ENCODE data around the gene SCAP. TPM values are rescaled to one million over a fixed set of nuclear protein-coding genes. Genes with fewer than 3 reads are reported as not detected.

The SCAP gene
- total RNA-seq, 1 donor from 2014 or later: 43.1 TPM

DNA sequence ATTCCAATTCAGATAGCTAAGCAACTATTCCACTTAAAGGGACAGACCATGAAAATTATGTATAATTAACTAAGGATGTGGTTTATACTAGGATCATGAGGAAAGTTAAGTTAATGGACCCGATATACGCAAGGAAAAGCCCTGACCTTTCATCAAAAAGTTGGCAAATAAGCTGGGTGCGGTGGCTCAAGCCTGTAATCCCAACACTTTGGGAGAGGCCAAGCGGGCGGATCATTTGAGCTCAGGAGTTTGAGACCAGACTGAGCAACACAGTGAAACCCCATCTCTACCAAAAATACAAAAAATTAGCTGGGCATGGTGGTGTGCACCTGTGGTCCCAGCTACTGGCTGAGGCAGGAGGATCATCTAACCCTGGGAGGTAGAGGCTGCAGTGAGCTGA, 39.6 kb downstream of the SCAP start:
- Histone ChIP-seq H3K9me3 (replicated peaks) (no peaks in the 10 kb centered on the region), H3K27me3 (ENCODE audit: low read depth) (no peaks in the 10 kb centered on the region), H3K27ac (replicated peaks) (no peak overlapping the region), H3K4me1 (no peaks in the 10 kb centered on the region), H3K36me3 (peaks cover 79% of the 10 kb centered on the region), H3K4me3 (no peak overlapping the region)
- intact Hi-C loops (cut with micrococcal nuclease): no loop called here
- TF ChIP-seq, protein P1, sequence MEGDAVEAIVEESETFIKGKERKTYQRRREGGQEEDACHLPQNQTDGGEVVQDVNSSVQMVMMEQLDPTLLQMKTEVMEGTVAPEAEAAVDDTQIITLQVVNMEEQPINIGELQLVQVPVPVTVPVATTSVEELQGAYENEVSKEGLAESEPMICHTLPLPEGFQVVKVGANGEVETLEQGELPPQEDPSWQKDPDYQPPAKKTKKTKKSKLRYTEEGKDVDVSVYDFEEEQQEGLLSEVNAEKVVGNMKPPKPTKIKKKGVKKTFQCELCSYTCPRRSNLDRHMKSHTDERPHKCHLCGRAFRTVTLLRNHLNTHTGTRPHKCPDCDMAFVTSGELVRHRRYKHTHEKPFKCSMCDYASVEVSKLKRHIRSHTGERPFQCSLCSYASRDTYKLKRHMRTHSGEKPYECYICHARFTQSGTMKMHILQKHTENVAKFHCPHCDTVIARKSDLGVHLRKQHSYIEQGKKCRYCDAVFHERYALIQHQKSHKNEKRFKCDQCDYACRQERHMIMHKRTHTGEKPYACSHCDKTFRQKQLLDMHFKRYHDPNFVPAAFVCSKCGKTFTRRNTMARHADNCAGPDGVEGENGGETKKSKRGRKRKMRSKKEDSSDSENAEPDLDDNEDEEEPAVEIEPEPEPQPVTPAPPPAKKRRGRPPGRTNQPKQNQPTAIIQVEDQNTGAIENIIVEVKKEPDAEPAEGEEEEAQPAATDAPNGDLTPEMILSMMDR (IDR thresholded peaks at IDR 0.05; ENCODE audit: borderline replicate concordance): no peak
- DNase-seq: no peak

DNA sequence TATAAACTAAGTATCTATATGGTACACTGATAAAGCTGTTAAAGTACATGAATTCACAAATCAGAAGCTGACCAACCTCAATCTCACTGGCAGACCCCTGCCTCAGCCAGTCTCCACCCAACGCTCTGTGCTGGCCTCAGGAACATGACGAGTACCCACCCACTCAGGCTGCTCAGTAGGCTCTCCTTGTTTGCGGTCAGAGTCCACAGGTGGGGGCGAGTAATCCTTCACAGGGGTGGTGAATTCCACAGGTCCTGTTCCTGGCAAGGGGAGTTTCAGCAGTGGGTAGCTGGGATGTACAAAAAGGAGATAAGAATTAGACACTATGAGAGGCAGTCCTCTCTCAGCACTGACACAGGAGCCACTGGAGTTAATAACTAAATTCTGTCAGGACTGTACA, 40.9 kb downstream of the SCAP start:
- no peak for DNase-seq
- Histone ChIP-seq H3K9me3 (replicated peaks) (no peaks in the 10 kb centered on the region), H3K27ac (replicated peaks) (no peak overlapping the region), H3K4me3 (no peak overlapping the region), H3K4me1 (peaks cover 5% of the 10 kb centered on the region), H3K27me3 (ENCODE audit: low read depth) (no peaks in the 10 kb centered on the region), H3K36me3 (peaks cover 78% of the 10 kb centered on the region)
- TF ChIP-seq, protein P1 (IDR thresholded peaks at IDR 0.05; ENCODE audit: borderline replicate concordance): no peak
- intact Hi-C loops (cut with micrococcal nuclease): no loop called here

DNA sequence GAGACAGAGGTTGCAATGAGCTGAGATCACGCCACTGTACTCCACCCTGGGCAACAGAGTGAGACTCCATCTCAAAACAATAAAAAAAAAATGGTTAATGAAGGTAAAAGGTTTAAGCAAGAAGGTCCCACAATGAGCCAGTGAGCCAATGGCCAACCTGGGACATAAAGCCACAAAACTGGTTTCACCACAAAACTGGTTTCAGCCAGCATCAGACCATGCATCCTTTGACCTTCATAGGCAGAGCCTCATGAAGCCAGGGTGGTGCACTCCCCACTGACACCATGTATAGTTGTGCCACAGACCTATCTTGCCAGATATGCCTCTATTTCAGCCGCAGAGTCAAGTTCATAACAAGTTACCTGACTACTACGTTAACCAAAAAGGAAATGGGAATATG, 41.9 kb downstream of the SCAP start:
- Histone ChIP-seq H3K27me3 (ENCODE audit: low read depth) (no peaks in the 10 kb centered on the region), H3K36me3 (peaks cover 71% of the 10 kb centered on the region), H3K4me3 (no peak overlapping the region), H3K4me1 (peaks cover 5% of the 10 kb centered on the region), H3K27ac (replicated peaks) (no peak overlapping the region), H3K9me3 (replicated peaks) (no peaks in the 10 kb centered on the region)
- no peak for DNase-seq
- intact Hi-C loops (cut with micrococcal nuclease): no loop called here
- TF ChIP-seq, protein P1 (IDR thresholded peaks at IDR 0.05; ENCODE audit: borderline replicate concordance): no peak

DNA sequence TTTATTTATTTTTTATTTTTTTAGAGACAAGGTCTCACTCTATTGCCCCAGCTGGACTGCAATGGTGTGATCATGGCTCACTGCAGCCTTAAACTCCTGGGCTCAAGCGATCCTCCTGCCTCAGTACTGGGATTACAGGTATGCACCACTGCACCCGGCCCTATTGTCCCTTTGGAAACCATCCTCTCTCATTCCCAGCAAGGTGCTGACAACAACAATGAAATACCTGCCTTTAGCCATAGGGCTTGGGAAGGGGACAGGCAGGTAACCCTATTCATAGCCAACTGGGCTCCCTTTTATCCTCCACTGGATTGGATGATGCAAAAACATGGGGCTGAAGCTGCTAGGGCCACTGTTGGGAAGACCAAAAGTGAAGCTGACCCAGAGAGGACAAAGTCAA, 43.1 kb downstream of the SCAP start:
- Histone ChIP-seq H3K27me3 (ENCODE audit: low read depth) (no peaks in the 10 kb centered on the region), H3K4me1 (peaks cover 5% of the 10 kb centered on the region), H3K36me3 (peaks cover 70% of the 10 kb centered on the region), H3K9me3 (replicated peaks) (no peaks in the 10 kb centered on the region), H3K4me3 (no peak overlapping the region), H3K27ac (replicated peaks) (no peak overlapping the region)
- TF ChIP-seq, protein P1 (IDR thresholded peaks at IDR 0.05; ENCODE audit: borderline replicate concordance): no peak
- intact Hi-C loops (cut with micrococcal nuclease): no loop called here
- no peak for DNase-seq

DNA sequence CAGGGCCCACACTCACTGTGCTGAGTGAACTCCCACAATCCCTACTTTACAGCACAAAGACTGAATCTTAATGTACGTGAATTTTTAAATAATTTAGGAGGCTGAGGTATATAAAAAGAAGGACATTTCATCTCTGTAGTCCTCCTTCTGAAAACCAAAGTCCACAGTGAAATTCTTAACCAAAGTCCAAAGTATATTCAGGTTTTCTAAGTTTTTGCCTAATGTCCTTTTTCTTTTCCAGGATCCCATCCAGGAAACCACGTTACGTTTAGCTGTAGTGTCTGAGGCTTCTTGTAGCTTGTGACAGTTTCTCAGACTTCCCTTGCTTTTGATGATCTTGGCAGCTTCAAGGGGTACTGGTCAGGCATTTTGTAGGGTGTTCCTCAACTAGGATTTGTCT, 44.5 kb downstream of the SCAP start:
- H3K4me1 ChIP-seq: peaks cover 5% of the 10 kb centered on the region
- H3K9me3 ChIP-seq (replicated peaks): no peaks in the 10 kb centered on the region
- intact Hi-C loops (cut with micrococcal nuclease): no loop called here
- H3K27ac ChIP-seq (replicated peaks): no peak overlapping the region
- no peaks in the 10 kb centered on the region for H3K27me3 ChIP-seq (ENCODE audit: low read depth)
- H3K4me3 ChIP-seq: no peak overlapping the region
- no peak for DNase-seq
- peaks cover 73% of the 10 kb centered on the region for H3K36me3 ChIP-seq
- TF ChIP-seq, protein P1 (IDR thresholded peaks at IDR 0.05; ENCODE audit: borderline replicate concordance): no peak

DNA sequence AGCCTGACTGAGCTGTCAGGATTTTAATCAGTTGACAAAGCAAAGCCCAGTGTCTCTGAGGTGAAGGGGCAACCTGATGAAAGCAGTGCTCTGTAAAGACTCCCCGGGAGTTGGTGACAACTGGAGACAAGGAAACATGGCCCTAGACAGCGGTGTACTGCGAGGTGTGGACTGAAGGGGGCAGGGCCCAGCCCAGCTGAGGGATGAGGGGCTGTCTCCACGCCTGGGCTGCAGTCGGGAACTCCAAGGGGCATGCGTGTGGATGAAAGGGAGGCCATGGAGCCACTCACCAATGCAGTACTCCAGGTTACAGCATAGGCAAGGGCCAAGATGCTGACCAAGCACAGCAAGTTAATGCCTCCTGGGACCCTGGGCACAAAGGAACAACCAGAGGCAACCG, 45.1 kb downstream of the SCAP start:
- no peaks in the 10 kb centered on the region for H3K27me3 ChIP-seq (ENCODE audit: low read depth)
- TF ChIP-seq, protein P1 (IDR thresholded peaks at IDR 0.05; ENCODE audit: borderline replicate concordance): no peak
- no peak overlapping the region for H3K4me3 ChIP-seq
- H3K4me1 ChIP-seq: peaks cover 5% of the 10 kb centered on the region
- intact Hi-C loops (cut with micrococcal nuclease): no loop called here
- H3K9me3 ChIP-seq (replicated peaks): no peaks in the 10 kb centered on the region
- no peak for DNase-seq
- peaks cover 79% of the 10 kb centered on the region for H3K36me3 ChIP-seq
- H3K27ac ChIP-seq (replicated peaks): no peak overlapping the region

Data from left ventricle myocardium inferior (tissue), 1 donor.